Esophagus squamous epithelium (tissue), 4 donors: Measurements from ENCODE around the gene SCGB1D2.

Source experiments
- CTCF ChIP-seq, 6 experiments: fragments of 450-650 bp in 4 of 6; fragments of 200-600 bp in 2 of 6; sonication (generic) in 2 of 6; IDR thresholded peaks; one replicate each; pipeline ENCODE4 v1.5.1; 2016 to 2019; ENCODE audit warnings: antibody characterized with exemption in 6 of 6, mild to moderate bottlenecking in 4 of 6, moderate library complexity in 4 of 6
- POLR2A ChIP-seq, 4 donors: fragments of 450-650 bp; IDR thresholded peaks; one replicate each; pipeline ENCODE4 v1.6.1; 2017; ENCODE audit warnings: antibody characterized with exemption in 4 of 4, mild to moderate bottlenecking in 4 of 4, moderate library complexity in 3 of 4

- TF ChIP-seq POLR2A (IDR thresholded peaks at IDR 0.05) = no peak
- no peak for TF ChIP-seq CTCF (IDR thresholded peaks at IDR 0.05)
Observed at GRCh38 chr11:62251698-62252097, 9.7 kb downstream of the SCGB1D2 start.
